Loucy (cell line): ENCODE data around the gene IL1A.

Experiments used
- EZH2phosphoT487 ChIP-seq: fragments of 200-600 bp; IDR thresholded peaks from 2 replicates; pipeline ENCODE4 v1.6.1; 2018; ENCODE audit warnings: antibody characterized with exemption, mild to moderate bottlenecking, moderate library complexity, borderline replicate concordance
- TF ChIP-seq, protein P1 (sequence below): fragments of 200-600 bp; sonication (generic); conservative IDR thresholded peaks from 2 replicates; pipeline ENCODE4 v1.5.1; 2014; ENCODE audit warnings: mild to moderate bottlenecking, antibody characterized with exemption, low read length

DNA sequence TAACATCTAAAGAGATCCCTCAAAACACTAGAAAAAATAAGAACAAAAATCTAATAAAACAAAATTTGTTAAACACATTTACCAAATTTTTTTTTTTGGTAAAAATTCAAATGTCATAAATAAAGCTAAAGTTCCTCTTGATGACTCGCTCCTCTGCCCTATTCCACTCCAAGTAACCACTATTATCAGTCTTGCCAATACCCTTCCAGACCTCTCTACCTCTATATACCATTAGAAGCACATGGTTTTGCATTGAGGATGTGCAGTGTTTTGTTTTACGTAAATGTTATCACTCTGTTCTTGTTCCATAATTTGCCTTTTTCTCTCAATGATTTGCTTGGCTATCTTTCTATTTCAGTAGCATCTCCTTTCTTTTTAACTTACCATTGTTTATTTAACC is 41.4 kb upstream of the IL1A start:
- TF ChIP-seq, protein P1, sequence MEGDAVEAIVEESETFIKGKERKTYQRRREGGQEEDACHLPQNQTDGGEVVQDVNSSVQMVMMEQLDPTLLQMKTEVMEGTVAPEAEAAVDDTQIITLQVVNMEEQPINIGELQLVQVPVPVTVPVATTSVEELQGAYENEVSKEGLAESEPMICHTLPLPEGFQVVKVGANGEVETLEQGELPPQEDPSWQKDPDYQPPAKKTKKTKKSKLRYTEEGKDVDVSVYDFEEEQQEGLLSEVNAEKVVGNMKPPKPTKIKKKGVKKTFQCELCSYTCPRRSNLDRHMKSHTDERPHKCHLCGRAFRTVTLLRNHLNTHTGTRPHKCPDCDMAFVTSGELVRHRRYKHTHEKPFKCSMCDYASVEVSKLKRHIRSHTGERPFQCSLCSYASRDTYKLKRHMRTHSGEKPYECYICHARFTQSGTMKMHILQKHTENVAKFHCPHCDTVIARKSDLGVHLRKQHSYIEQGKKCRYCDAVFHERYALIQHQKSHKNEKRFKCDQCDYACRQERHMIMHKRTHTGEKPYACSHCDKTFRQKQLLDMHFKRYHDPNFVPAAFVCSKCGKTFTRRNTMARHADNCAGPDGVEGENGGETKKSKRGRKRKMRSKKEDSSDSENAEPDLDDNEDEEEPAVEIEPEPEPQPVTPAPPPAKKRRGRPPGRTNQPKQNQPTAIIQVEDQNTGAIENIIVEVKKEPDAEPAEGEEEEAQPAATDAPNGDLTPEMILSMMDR, result no peak
- TF ChIP-seq EZH2phosphoT487, result no peak
